Keratinocyte (primary cell): ENCODE data around the gene WDR7. TPM values are rescaled to one million over a fixed set of nuclear protein-coding genes. Genes with fewer than 3 reads are reported as not detected.

Source experiments
- DNase-seq: peaks from one replicate; pipeline ENCODE4 v3.0.0-alpha.2; 2011; ENCODE audit warnings: low read depth, missing footprints, low spot score
- FAIRE-seq: peaks from 2 replicates; lab custom pipeline; 2011; peaks lifted over from hg19 to GRCh38; lab: Jason Lieb, UNC
- H2AFZ ChIP-seq: 2 replicates; pipeline ENCODE4 v1.6.0; 2012; ENCODE audit warnings: low read length, control low read depth, inconsistent platforms; ENCODE audit not compliant: control insufficient read depth
- H3K27ac ChIP-seq: 2 replicates; pipeline ENCODE4 v1.5.1; 2011; ENCODE audit warnings: low read length; ENCODE audit not compliant: control insufficient read depth, insufficient read depth
- H3K27me3 ChIP-seq: 3 replicates; pipeline ENCODE4 v1.6.0; 2011; ENCODE audit warnings: low read length; ENCODE audit not compliant: control insufficient read depth, insufficient read depth; ENCODE audit errors: extremely low read depth
- H3K36me3 ChIP-seq, 2 experiments: 2 replicates in 1 of 2; 3 replicates in 1 of 2; pipeline ENCODE4 v1.5.1; 2011; ENCODE audit warnings: low read length in 2 of 2, mild to moderate bottlenecking in 1 of 2; ENCODE audit not compliant: control insufficient read depth in 2 of 2, insufficient read depth in 2 of 2; ENCODE audit errors: extremely low read depth in 1 of 2
- H3K4me1 ChIP-seq: 3 replicates; pipeline ENCODE4 v1.5.1; 2011; ENCODE audit warnings: low read length; ENCODE audit not compliant: control insufficient read depth, insufficient read depth; ENCODE audit errors: extremely low read depth
- H3K4me2 ChIP-seq: 3 replicates; pipeline ENCODE4 v1.6.0; 2011; ENCODE audit warnings: low read depth, low read length; ENCODE audit not compliant: control insufficient read depth, insufficient read depth; ENCODE audit errors: extremely low read depth
- H3K4me3 ChIP-seq, 3 experiments: fragments of 200-600 bp in 1 of 3; sonication (generic) in 1 of 3; 2 replicates in 2 of 3; 3 replicates in 1 of 3; pipeline ENCODE4 v1.5.1; 2011 to 2016; ENCODE audit warnings: low read length in 3 of 3, mild to moderate bottlenecking in 3 of 3, control low read depth in 2 of 3, inconsistent platforms in 1 of 3, low read depth in 1 of 3, mixed read lengths in 1 of 3, mixed run types in 1 of 3, moderate library complexity in 1 of 3; ENCODE audit not compliant: control insufficient read depth in 2 of 3, insufficient read depth in 2 of 3; ENCODE audit errors: extremely low read depth in 1 of 3
- H3K79me2 ChIP-seq: 2 replicates; pipeline ENCODE4 v1.6.0; 2012; ENCODE audit warnings: low read length; ENCODE audit not compliant: control insufficient read depth, insufficient read depth
- H3K9ac ChIP-seq: 3 replicates; pipeline ENCODE4 v1.6.0; 2011; ENCODE audit warnings: low read length; ENCODE audit not compliant: control insufficient read depth, insufficient read depth; ENCODE audit errors: extremely low read depth
- H3K9me1 ChIP-seq: 3 replicates; pipeline ENCODE4 v1.6.0; 2011; ENCODE audit warnings: low read length; ENCODE audit not compliant: control insufficient read depth, insufficient read depth; ENCODE audit errors: extremely low read depth
- H3K9me3 ChIP-seq: 2 replicates; pipeline ENCODE4 v1.5.1; 2012; ENCODE audit warnings: low read depth, low read length; ENCODE audit not compliant: control insufficient read depth
- H4K20me1 ChIP-seq: 3 replicates; pipeline ENCODE4 v1.6.0; 2011; ENCODE audit warnings: low read length; ENCODE audit not compliant: control insufficient read depth, insufficient read depth; ENCODE audit errors: extremely low read depth
- CTCF ChIP-seq, 3 experiments: IDR thresholded peaks in 1 of 3; conservative IDR thresholded peaks in 1 of 3; optimal IDR thresholded peaks in 1 of 3; 2 replicates in 2 of 3; 3 replicates in 1 of 3; pipeline versions ENCODE3 to v1.5.1; 2011; ENCODE audit warnings: low read length in 3 of 3, mild to moderate bottlenecking in 3 of 3, moderate library complexity in 2 of 3, control low read depth in 1 of 3, inconsistent platforms in 1 of 3; ENCODE audit not compliant: insufficient read depth in 2 of 3; ENCODE audit errors: extremely low read depth in 1 of 3
- EZH2 ChIP-seq: IDR thresholded peaks from one replicate; pipeline ENCODE4 v1.6.1; 2012; ENCODE audit warnings: inconsistent platforms, mild to moderate bottlenecking, low read length, moderate library complexity
- dilution Hi-C: fragments of 300-500 bp; cut with MboI; formaldehyde crosslinking; loops from one replicate; pipeline ENCODE4 v1.7.0; 2020; ENCODE audit warnings: low sequenced_read_pairs; ENCODE audit not compliant: extremely low pct_ligation_motif_present
- polyA plus RNA-seq, 5 experiments: library from polyadenylated mRNA; depleted of rRNA in 3 of 5; stranded (reverse) in 3 of 5; stranded (forward) in 1 of 5; unstranded in 1 of 5; fragments of >200 nt; gene quantifications; 1 replicate in 1 of 5; 2 replicates in 3 of 5; 3 replicates in 1 of 5; pipeline versions ENCODE4 v1.2.1 to v1.2.3, GENCODE V29; 2011 to 2012; ENCODE audit warnings: missing spikeins in 2 of 5, low read depth in 1 of 5, low replicate concordance in 1 of 5

The WDR7 gene
- polyA plus RNA-seq, 1 donor (not counting 4 experiments of a cell fraction or from before 2014, with no cell fraction given): 6.9 TPM

DNA sequence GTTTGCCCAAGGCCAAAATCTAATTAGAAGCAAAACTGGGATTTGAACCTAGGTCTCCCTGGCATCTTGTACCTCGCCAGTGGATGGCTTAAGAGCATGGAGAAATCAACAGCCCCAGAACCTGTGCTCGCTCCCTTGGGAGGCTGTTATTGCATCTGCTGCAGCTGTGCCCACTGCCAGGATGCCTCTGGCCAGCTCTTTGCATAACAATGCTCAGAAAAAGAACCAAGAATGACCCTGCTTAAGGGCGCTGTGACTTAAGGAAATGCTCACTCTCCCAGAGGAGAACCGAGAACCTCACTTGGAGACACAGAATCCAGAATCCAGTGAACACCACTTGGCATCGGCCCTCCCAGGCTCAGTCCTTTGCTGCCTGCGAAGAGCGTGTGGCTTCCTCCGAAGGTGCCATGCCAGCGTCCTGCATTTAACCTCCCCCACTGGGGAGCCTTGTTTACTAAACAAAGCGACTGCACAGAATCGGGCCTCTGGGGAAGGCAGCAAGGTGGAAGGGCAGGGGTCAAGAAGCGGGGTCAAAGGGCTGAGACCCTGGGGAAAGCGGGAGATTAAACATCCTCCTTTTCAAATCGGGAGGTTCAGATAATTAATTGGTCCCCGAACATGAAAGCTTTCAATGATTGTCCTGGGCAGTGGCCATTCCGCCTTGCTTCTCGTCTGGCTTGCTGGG lies 424.7 kb downstream of the WDR7 start:
- dilution Hi-C loops: no loop called here
- no peak for FAIRE-seq
- Histone ChIP-seq H2AFZ (no peak overlapping the region), H4K20me1 (no peaks in the 10 kb centered on the region), H3K9me3 (no peaks in the 10 kb centered on the region), H3K4me3 (no peak overlapping the region), H3K9ac (no peak overlapping the region), H3K9me1 (no peaks in the 10 kb centered on the region), H3K27ac (no peak overlapping the region), H3K27me3 (no peaks in the 10 kb centered on the region), H3K79me2 (no peaks in the 10 kb centered on the region), H3K36me3 (no peaks in the 10 kb centered on the region), H3K4me1 (no peaks in the 10 kb centered on the region), H3K4me2 (no peak overlapping the region)
- DNase-seq: no peak
- TF ChIP-seq CTCF (optimal IDR thresholded peaks at IDR 0.05 in 1 of 3, IDR thresholded peaks at IDR 0.05 in 1 of 3, conservative IDR thresholded peaks at IDR 0.05 in 1 of 3; ENCODE audit: extremely low read depth in 1 of 3, insufficient read depth in 2 of 3, low read length in 3 of 3) (no peak), EZH2 (no peak)

DNA sequence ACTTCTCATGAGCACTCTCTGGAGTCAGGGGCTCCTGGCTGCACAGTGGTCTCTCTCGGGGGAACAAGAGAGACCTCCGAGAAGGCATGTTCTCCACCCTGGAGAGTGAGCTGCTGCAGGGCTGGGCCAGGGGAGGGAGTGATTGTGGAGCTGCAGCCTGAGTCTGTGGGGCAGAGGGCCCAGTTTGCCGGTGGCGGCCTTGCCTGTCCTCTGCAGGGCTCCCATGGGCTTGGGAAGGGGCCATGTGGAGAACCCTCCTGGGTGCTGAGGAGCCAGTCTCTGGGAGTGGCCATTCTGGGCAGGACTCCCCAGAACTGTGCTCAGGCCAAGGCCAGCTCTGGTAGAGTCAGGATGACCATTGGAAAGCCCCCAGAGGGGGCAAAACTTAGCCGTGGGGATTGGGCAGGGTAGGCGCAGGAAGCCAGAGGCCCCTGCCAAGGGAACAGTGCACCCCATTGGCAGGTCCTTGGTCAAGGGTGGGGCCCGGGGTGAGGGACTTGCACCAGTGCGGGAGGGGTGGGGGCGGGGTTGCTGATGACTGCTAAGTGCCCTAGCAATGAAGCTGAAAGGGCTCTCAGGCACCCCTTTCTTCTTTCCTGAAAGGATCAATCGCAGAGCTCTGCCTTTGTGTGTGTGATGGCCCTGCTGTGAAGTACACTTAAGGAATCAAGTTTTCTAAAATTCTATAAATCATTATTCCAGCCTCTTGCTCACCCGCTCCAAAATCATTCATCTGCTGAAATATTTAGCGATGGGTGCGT lies 426.0 kb downstream of the WDR7 start:
- Histone ChIP-seq H3K9me1 (no peaks in the 10 kb centered on the region), H3K4me3 (no peak overlapping the region), H3K4me1 (no peaks in the 10 kb centered on the region), H3K9ac (no peak overlapping the region), H3K27ac (no peak overlapping the region), H3K9me3 (no peaks in the 10 kb centered on the region), H2AFZ (no peak overlapping the region), H3K27me3 (no peaks in the 10 kb centered on the region), H3K36me3 (no peaks in the 10 kb centered on the region), H3K79me2 (no peaks in the 10 kb centered on the region), H4K20me1 (no peaks in the 10 kb centered on the region), H3K4me2 (no peak overlapping the region)
- FAIRE-seq (no peak), DNase-seq (no peak)
- dilution Hi-C loops: no loop called here
- TF ChIP-seq EZH2: no peak
- TF ChIP-seq CTCF (optimal IDR thresholded peaks at IDR 0.05 in 1 of 3, IDR thresholded peaks at IDR 0.05 in 1 of 3, conservative IDR thresholded peaks at IDR 0.05 in 1 of 3; ENCODE audit: extremely low read depth in 1 of 3, insufficient read depth in 2 of 3, low read length in 3 of 3): no peak
